GM12878 (cell line): ENCODE results near the gene PEMT. TPM values are rescaled to one million over a fixed set of nuclear protein-coding genes. Genes with fewer than 3 reads are reported as not detected.

ENCODE experiments used
- ATAC-seq: fragments of 200-7000 bp; cut with Tn5 transposase; 3 replicates; pipeline ENCODE4 v1.9.1; 2020; ENCODE audit warnings: mild to moderate bottlenecking, moderate library complexity
- BruUV-seq: library from RNA; stranded (reverse); fragments of 400-500 nt; replicated peaks from 2 replicates; lab custom pipeline; 2021; lab: Mats Ljungman, UMichigan
- CTCF ChIA-PET: fragments of 300-600 bp; sonication (Branson Sonifier 250); formaldehyde crosslinking; extraction: SDS; loops from one replicate; lab custom pipeline; 2021; ENCODE audit warnings: inconsistent platforms; lab: Yijun Ruan, JAX
- POLR2A ChIA-PET: fragments of 350-600 bp; formaldehyde crosslinking; extraction: SDS; loops from one replicate; lab custom pipeline; 2021; ENCODE audit warnings: inconsistent platforms; lab: Charles Lee
- RAD21 ChIA-PET: fragments of 300-600 bp; sonication (Branson Sonifier 250); formaldehyde crosslinking; loops from one replicate; lab custom pipeline; 2023; ENCODE audit warnings: antibody characterized with exemption; ENCODE audit not compliant: unreplicated experiment; lab: Charles Lee
- SMC1A ChIA-PET: fragments of 300-600 bp; sonication (Branson Sonifier 250); formaldehyde crosslinking; loops from one replicate; lab custom pipeline; 2023; ENCODE audit not compliant: unreplicated experiment, uncharacterized antibody; lab: Charles Lee
- DNase-seq: peaks from one replicate; pipeline ENCODE4 v3.0.0-alpha.2; 2011; ENCODE audit warnings: low read depth, low spot score
- FAIRE-seq: peaks from 3 replicates; lab custom pipeline; 2011; peaks lifted over from hg19 to GRCh38; lab: Jason Lieb, UNC
- H2AFZ ChIP-seq: 2 replicates; pipeline ENCODE4 v1.6.0; 2011; ENCODE audit warnings: low read depth, low read length, control low read depth; ENCODE audit not compliant: control insufficient read depth
- H3K27ac ChIP-seq: 2 replicates; pipeline ENCODE4 v1.5.1; 2011; ENCODE audit warnings: control low read depth; ENCODE audit not compliant: control insufficient read depth, insufficient read depth
- H3K27me3 ChIP-seq, 2 experiments: replicated peaks in 1 of 2; 2 replicates each; pipeline versions ENCODE4 v1.6.0 to v1.6.1; 2011; ENCODE audit warnings: low read length in 1 of 2; ENCODE audit not compliant: control insufficient read depth in 2 of 2, insufficient read depth in 2 of 2
- H3K36me3 ChIP-seq, 2 experiments: 2 replicates each; pipeline ENCODE4 v1.5.1; 2011; ENCODE audit warnings: low read length in 1 of 2; ENCODE audit not compliant: control insufficient read depth in 2 of 2, insufficient read depth in 2 of 2
- H3K4me1 ChIP-seq: 2 replicates; pipeline ENCODE4 v1.6.1; 2011; ENCODE audit warnings: mild to moderate bottlenecking, low read length, moderate library complexity, mixed read lengths; ENCODE audit not compliant: control insufficient read depth, insufficient read depth
- H3K4me2 ChIP-seq: 2 replicates; pipeline ENCODE4 v1.6.0; 2011; ENCODE audit warnings: control low read depth; ENCODE audit not compliant: control insufficient read depth, insufficient read depth
- H3K4me3 ChIP-seq: fragments of 200-600 bp; sonication (generic); 2 replicates; pipeline ENCODE4 v1.5.1; 2016
- H3K79me2 ChIP-seq: 2 replicates; pipeline ENCODE4 v1.6.0; 2011; ENCODE audit warnings: low read length; ENCODE audit not compliant: control insufficient read depth, insufficient read depth
- H3K9ac ChIP-seq: 2 replicates; pipeline ENCODE4 v1.8.0; 2011; ENCODE audit warnings: low read length, control low read depth, mixed read lengths; ENCODE audit not compliant: control insufficient read depth, insufficient read depth
- H3K9me3 ChIP-seq: replicated peaks from 3 replicates; pipeline ENCODE4 v1.5.1; 2011; ENCODE audit warnings: mild to moderate bottlenecking, low read length; ENCODE audit not compliant: control insufficient read depth, insufficient read depth
- H4K20me1 ChIP-seq: 2 replicates; pipeline ENCODE4 v1.6.0; 2011; ENCODE audit not compliant: control insufficient read depth, insufficient read depth
- CBX5 ChIP-seq: sonication (generic); IDR thresholded peaks from 2 replicates; pipeline ENCODE4 v1.6.1; 2016; ENCODE audit warnings: low read depth, moderate library complexity, mild to moderate bottlenecking, inconsistent platforms
- CHD1 ChIP-seq: IDR thresholded peaks from 2 replicates; pipeline ENCODE4 v1.6.1; 2012; ENCODE audit warnings: low read depth, low read length, improper control_type of control experiment
- EGR1 ChIP-seq, 2 experiments: IDR thresholded peaks; 1 replicate in 1 of 2; 2 replicates in 1 of 2; pipeline ENCODE4 v1.6.1; 2011 to 2012; ENCODE audit warnings: low read depth in 2 of 2, low read length in 2 of 2, borderline replicate concordance in 1 of 2, mild to moderate bottlenecking in 1 of 2, moderate library complexity in 1 of 2
- HDGF ChIP-seq: fragments of 450-650 bp; IDR thresholded peaks from 2 replicates; pipeline ENCODE4 v1.6.1; 2016; ENCODE audit warnings: antibody characterized with exemption
- JUND ChIP-seq: IDR thresholded peaks from 2 replicates; pipeline ENCODE4 v1.6.1; 2012; ENCODE audit warnings: low read depth, mild to moderate bottlenecking, low read length, improper control_type of control experiment, moderate library complexity
- NFYB ChIP-seq: IDR thresholded peaks from 2 replicates; pipeline ENCODE4 v1.6.1; 2011; ENCODE audit warnings: low read depth, mild to moderate bottlenecking, low read length, improper control_type of control experiment, moderate library complexity; ENCODE audit not compliant: insufficient read depth
- PAX8 ChIP-seq: fragments of 450-650 bp; IDR thresholded peaks from 2 replicates; pipeline ENCODE4 v1.6.1; 2017; ENCODE audit warnings: mild to moderate bottlenecking, moderate library complexity
- POU2F2 ChIP-seq: IDR thresholded peaks from 3 replicates; pipeline ENCODE4 v1.6.1; 2011; ENCODE audit warnings: low read depth, mild to moderate bottlenecking, low read length, borderline replicate concordance
- RELA ChIP-seq: fragments of 450-650 bp; IDR thresholded peaks from 2 replicates; pipeline ENCODE4 v1.8.0; 2014; ENCODE audit warnings: borderline replicate concordance; ENCODE audit not compliant: partially characterized antibody
- ZSCAN29 ChIP-seq: fragments of 450-650 bp; IDR thresholded peaks from 2 replicates; pipeline ENCODE4 v1.6.1; 2017; ENCODE audit warnings: mild to moderate bottlenecking, moderate library complexity
- WGBS: methylation state at CpG from one replicate; pipeline ENCODE4 v1.1.6; 2016; ENCODE audit warnings: low lambda C conversion rate; ENCODE audit not compliant: insufficient replicate concordance, insufficient coverage; ENCODE audit errors: missing lambda C conversion rate; 5-methylcytosine and 5-hydroxymethylcytosine counted together
- in situ Hi-C: fragments of 300-500 bp; cut with MboI; formaldehyde crosslinking; loops from 9 replicates; pipeline ENCODE4 v1.14.3; 2018; ENCODE audit warnings: mixed read lengths
- intact Hi-C: fragments of 100-400 bp; cut with micrococcal nuclease; formaldehyde crosslinking; loops from one replicate; pipeline ENCODE4 v1.14.2; 2022; ENCODE audit not compliant: unreplicated experiment
- polyA plus RNA-seq, 11 experiments: library from polyadenylated mRNA; depleted of rRNA in 4 of 11; unstranded in 6 of 11; stranded (reverse) in 5 of 11; fragments of >200 nt; fragmentation: Nextera tagmentation in 4 of 11; fragmentation: Illumina TruSeq in 1 of 11; extraction: Ambion mirVana in 4 of 11; extraction: Trizol in 1 of 11; gene quantifications; 1 replicate in 1 of 11; 2 replicates in 10 of 11; pipeline versions ENCODE4 v1.2.1 to v1.2.3, GENCODE V29; 2011 to 2016; ENCODE audit warnings: inconsistent platforms in 2 of 11, missing spikeins in 2 of 11, low read depth in 1 of 11
- total RNA-seq, 4 experiments: library from RNA; depleted of rRNA in 3 of 4; stranded (reverse); fragments of >200 nt in 3 of 4; fragmentation: Illumina TruSeq in 1 of 4; extraction: Trizol in 1 of 4; gene quantifications; 2 replicates each; pipeline versions ENCODE4 v1.2.1 to v1.2.3, GENCODE V29; 2013 to 2021
- TF ChIP-seq, protein P1 (sequence below): IDR thresholded peaks from 2 replicates; pipeline ENCODE4 v1.6.1; 2011; ENCODE audit warnings: borderline replicate concordance, low read depth, mild to moderate bottlenecking, moderate library complexity, mixed read lengths, low read length; ENCODE audit not compliant: insufficient read depth; ENCODE audit errors: extremely low read length
- TF ChIP-seq, protein P2 (sequence below): fragments of 450-650 bp; formaldehyde crosslinking; IDR thresholded peaks from 2 replicates; pipeline ENCODE4 v1.5.0; 2022; ENCODE audit warnings: mild to moderate bottlenecking, missing genetic modification characterization

The PEMT gene
- total and polyA plus RNA-seq, 10 of the 15 experiments (the other 5 are each of a cell fraction or from before 2014, with no cell fraction given), result 2.8 to 44.7 (median 25.4) TPM

DNA sequence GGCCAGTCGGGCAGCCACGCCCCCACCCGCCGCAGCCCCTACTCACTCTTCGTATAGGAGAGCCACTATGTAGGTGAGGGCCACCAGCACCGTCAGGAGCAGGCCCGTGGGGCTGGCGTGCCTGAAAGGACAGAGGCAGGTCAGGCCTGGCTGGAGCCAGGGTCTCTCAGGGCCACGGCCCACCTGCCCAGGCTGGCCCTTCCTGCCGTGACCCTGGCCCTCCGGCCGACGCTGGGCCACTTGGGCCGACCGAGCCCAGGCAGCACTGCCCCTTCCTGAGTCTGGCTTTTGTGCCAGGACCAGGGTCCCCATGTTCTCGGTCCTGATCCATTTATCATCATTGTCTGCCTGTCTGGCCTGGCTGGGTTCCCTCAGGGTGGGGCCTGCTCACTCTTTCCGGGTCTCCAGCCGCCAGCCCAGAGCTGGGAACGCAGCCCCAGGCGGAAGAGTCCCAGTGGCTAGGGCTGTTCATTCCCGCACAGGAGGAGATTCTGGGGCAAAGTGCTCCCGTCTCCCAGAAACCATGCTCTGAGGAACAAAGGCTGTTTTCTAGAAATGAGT lies 85.2 kb downstream of the PEMT start:
- no TSS peak for BruUV-seq
- Histone ChIP-seq H3K4me1 (no peaks in the 10 kb centered on the region), H3K79me2 (no peaks in the 10 kb centered on the region), H3K4me3 (no peak overlapping the region), H3K9me3 (no peaks in the 10 kb centered on the region), H2AFZ (no peak overlapping the region), H3K36me3 (no peaks in the 10 kb centered on the region), H3K27me3 (no peaks in the 10 kb centered on the region), H3K4me2 (no peak overlapping the region), H3K9ac (no peak overlapping the region), H3K27ac (no peak overlapping the region), H4K20me1 (no peaks in the 10 kb centered on the region)
- WGBS, result 41% methylated on average over 21 of the region's 22 CpGs
- intact Hi-C loops, result no loop called here
- ChIA-PET POLR2A (no interaction called here), SMC1A (no interaction called here), CTCF (interaction anchor here (1.2 kb wide), 1 partner anchor 11 kb away, joined by 4 read pairs; no protein-coding TSS in a partner anchor), RAD21 (no interaction called here)
- in situ Hi-C loops, result no loop called here
- ATAC-seq (no peak), DNase-seq (no peak), FAIRE-seq (no peak)
- TF ChIP-seq CHD1 (no peak), CBX5 (no peak), RELA (no peak), EGR1 (IDR thresholded peaks at IDR 0.05; ENCODE audit: borderline replicate concordance in 1 of 2, low read depth in 2 of 2, low read length in 2 of 2) (no peak), POU2F2 (no peak), JUND (no peak), PAX8 (no peak), ZSCAN29 (no peak), NFYB (no peak), HDGF (no peak)
- TF ChIP-seq, protein P1, sequence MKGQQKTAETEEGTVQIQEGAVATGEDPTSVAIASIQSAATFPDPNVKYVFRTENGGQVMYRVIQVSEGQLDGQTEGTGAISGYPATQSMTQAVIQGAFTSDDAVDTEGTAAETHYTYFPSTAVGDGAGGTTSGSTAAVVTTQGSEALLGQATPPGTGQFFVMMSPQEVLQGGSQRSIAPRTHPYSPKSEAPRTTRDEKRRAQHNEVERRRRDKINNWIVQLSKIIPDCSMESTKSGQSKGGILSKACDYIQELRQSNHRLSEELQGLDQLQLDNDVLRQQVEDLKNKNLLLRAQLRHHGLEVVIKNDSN, result no peak
- TF ChIP-seq, protein P2, sequence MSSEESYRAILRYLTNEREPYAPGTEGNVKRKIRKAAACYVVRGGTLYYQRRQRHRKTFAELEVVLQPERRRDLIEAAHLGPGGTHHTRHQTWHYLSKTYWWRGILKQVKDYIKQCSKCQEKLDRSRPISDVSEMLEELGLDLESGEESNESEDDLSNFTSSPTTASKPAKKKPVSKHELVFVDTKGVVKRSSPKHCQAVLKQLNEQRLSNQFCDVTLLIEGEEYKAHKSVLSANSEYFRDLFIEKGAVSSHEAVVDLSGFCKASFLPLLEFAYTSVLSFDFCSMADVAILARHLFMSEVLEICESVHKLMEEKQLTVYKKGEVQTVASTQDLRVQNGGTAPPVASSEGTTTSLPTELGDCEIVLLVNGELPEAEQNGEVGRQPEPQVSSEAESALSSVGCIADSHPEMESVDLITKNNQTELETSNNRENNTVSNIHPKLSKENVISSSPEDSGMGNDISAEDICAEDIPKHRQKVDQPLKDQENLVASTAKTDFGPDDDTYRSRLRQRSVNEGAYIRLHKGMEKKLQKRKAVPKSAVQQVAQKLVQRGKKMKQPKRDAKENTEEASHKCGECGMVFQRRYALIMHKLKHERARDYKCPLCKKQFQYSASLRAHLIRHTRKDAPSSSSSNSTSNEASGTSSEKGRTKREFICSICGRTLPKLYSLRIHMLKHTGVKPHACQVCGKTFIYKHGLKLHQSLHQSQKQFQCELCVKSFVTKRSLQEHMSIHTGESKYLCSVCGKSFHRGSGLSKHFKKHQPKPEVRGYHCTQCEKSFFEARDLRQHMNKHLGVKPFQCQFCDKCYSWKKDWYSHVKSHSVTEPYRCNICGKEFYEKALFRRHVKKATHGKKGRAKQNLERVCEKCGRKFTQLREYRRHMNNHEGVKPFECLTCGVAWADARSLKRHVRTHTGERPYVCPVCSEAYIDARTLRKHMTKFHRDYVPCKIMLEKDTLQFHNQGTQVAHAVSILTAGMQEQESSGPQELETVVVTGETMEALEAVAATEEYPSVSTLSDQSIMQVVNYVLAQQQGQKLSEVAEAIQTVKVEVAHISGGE (CRISPR knock-in tag), result no peak
